ENCODE results near the gene CDK5. TPM values are rescaled to one million over a fixed set of nuclear protein-coding genes. Genes with fewer than 3 reads are reported as not detected.

The CDK5 gene
- total and polyA plus RNA-seq, 2 donors (not counting 1 experiment from before 2014, with no cell fraction given) = 8.2 to 8.4 TPM

DNA sequence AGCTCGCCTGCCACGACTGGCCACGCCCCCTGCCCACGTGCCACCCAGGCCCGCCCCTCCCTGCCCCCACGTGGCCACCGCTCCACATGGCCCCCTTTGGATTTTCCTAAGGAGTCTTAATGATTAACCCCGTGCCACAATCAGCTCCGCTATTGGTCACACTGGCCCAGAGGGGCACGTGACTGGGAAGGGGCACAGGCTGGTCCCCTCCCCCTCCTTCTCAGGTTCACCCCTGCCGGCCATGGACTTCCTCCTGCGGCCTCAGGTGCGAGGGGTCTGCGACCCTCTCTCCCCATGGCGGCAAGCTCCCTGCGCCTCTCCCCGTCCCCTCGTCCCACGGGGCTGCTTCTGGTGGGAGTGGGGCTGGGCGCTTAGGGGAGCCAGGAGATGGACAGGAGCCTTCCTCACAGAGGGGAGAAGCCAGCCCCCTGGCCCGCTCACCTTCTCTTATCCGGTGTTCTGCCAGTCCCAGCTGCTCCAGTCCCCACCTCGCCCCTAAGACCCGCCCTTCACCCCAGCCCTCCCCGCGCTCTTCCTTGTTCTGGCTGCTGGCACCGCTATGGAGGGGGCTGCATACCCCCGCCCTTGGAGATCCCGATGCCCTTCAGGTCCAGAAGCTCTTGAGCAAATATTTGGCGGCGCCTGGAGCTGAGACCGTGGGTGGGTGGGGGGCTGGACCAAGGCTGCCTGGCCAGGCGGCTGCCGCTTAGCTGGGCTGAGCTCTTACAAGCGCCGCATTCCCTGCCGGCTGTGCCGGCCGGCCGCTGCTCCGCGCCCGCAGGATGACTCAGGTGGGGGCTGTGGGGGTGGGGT lies 4.9 kb upstream of the CDK5 start:
- H3K9me3 Mint-ChIP-seq (ENCODE audit: insufficient read depth) = no peaks in the 10 kb centered on the region
- Histone ChIP-seq H3K9ac (ENCODE audit: low read length) (no peak overlapping the region), H3K4me3 (ENCODE audit: control extremely low read depth in 1 of 5, extremely low read depth in 1 of 5, insufficient read depth in 1 of 5, low read depth in 2 of 5, low read length in 4 of 5) (no peak overlapping the region), H3K4me2 (replicated peaks; ENCODE audit: low read depth, low read length, poor library complexity, severe bottlenecking) (no peak overlapping the region), H3K9me3 (ENCODE audit: control extremely low read depth in 1 of 3, control insufficient read depth in 2 of 3, insufficient read depth in 1 of 3, low read length in 2 of 3) (no peaks in the 10 kb centered on the region), H3K27ac (ENCODE audit: low read length in 2 of 2) (no peak overlapping the region), H3K79me2 (ENCODE audit: control insufficient read depth, insufficient read depth, low read length) (peaks cover 32% of the 10 kb centered on the region), H3K4me1 (ENCODE audit: control insufficient read depth in 2 of 2, insufficient read depth in 2 of 2, low read length in 2 of 2) (peaks cover 16 to 30% of the 10 kb centered on the region in 2 donors), H4K20me1 (ENCODE audit: control insufficient read depth, insufficient read depth, low read length, poor library complexity, severe bottlenecking) (peaks cover 32% of the 10 kb centered on the region), H3K27me3 (replicated peaks in 1 of 4; ENCODE audit: control extremely low read depth in 1 of 4, control insufficient read depth in 3 of 4, insufficient read depth in 4 of 4, low read length in 3 of 4) (no peaks in the 10 kb centered on the region), H2AFZ (ENCODE audit: insufficient read depth, low read depth, low read length, poor library complexity, severe bottlenecking) (no peak overlapping the region), H3K36me3 (replicated peaks in 1 of 2; ENCODE audit: control extremely low read depth in 1 of 2, control insufficient read depth in 1 of 2, extremely low read depth in 1 of 2, insufficient read depth in 2 of 2, low read length in 1 of 2) (peaks cover 0 to 22% of the 10 kb centered on the region in 2 experiments)
- 95% methylated on average over 25 of the region's 43 CpGs for WGBS (ENCODE audit: insufficient coverage)
- DNase-seq (no peak), ATAC-seq (ENCODE audit: low read depth) (no peak)
- H3K4me1 Mint-ChIP-seq = peaks cover 30% of the 10 kb centered on the region
- no peak overlapping the region for H3K27ac Mint-ChIP-seq
- POLR2A ChIA-PET = no interaction called here
- H3K4me3 Mint-ChIP-seq = no peak overlapping the region
- CTCF ChIA-PET = no interaction called here
- no peak for TF ChIP-seq EZH2 (IDR thresholded peaks at IDR 0.05; ENCODE audit: borderline replicate concordance, insufficient read depth, low read depth, low read length, poor library complexity, severe bottlenecking)
- TF ChIP-seq, protein P1, sequence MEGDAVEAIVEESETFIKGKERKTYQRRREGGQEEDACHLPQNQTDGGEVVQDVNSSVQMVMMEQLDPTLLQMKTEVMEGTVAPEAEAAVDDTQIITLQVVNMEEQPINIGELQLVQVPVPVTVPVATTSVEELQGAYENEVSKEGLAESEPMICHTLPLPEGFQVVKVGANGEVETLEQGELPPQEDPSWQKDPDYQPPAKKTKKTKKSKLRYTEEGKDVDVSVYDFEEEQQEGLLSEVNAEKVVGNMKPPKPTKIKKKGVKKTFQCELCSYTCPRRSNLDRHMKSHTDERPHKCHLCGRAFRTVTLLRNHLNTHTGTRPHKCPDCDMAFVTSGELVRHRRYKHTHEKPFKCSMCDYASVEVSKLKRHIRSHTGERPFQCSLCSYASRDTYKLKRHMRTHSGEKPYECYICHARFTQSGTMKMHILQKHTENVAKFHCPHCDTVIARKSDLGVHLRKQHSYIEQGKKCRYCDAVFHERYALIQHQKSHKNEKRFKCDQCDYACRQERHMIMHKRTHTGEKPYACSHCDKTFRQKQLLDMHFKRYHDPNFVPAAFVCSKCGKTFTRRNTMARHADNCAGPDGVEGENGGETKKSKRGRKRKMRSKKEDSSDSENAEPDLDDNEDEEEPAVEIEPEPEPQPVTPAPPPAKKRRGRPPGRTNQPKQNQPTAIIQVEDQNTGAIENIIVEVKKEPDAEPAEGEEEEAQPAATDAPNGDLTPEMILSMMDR (IDR thresholded peaks at IDR 0.05) = no peak
- no peaks in the 10 kb centered on the region for H3K27me3 Mint-ChIP-seq
- intact Hi-C loops (cut with micrococcal nuclease) = no loop called here

DNA sequence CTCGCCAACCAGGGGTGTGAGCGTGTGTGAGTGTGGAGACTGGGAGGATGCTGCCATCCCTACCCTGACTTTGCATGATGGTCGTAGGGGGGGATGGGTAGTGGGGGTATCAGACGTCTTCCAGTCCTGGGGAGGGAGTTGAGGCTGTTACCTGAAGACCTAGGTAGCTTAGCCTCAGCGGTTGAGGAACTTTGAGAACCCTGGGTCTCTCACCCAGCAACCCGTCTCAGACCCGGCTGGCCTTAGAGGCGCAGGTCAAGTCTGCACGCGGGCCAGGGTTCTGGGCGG lies 4.4 kb upstream of the CDK5 start:
- ChIA-PET CTCF (no interaction called here), POLR2A (no interaction called here)
- Histone ChIP-seq H3K4me3 (ENCODE audit: control extremely low read depth in 1 of 5, extremely low read depth in 1 of 5, insufficient read depth in 1 of 5, low read depth in 2 of 5, low read length in 4 of 5) (no peak overlapping the region), H3K9me3 (ENCODE audit: control extremely low read depth in 1 of 3, control insufficient read depth in 2 of 3, insufficient read depth in 1 of 3, low read length in 2 of 3) (no peaks in the 10 kb centered on the region), H3K27me3 (replicated peaks in 1 of 4; ENCODE audit: control extremely low read depth in 1 of 4, control insufficient read depth in 3 of 4, insufficient read depth in 4 of 4, low read length in 3 of 4) (no peaks in the 10 kb centered on the region), H3K4me1 (ENCODE audit: control insufficient read depth in 2 of 2, insufficient read depth in 2 of 2, low read length in 2 of 2) (peaks cover 20 to 35% of the 10 kb centered on the region in 2 donors), H2AFZ (ENCODE audit: insufficient read depth, low read depth, low read length, poor library complexity, severe bottlenecking) (no peak overlapping the region), H3K9ac (ENCODE audit: low read length) (no peak overlapping the region), H4K20me1 (ENCODE audit: control insufficient read depth, insufficient read depth, low read length, poor library complexity, severe bottlenecking) (peaks cover 32% of the 10 kb centered on the region), H3K4me2 (replicated peaks; ENCODE audit: low read depth, low read length, poor library complexity, severe bottlenecking) (no peak overlapping the region), H3K36me3 (replicated peaks in 1 of 2; ENCODE audit: control extremely low read depth in 1 of 2, control insufficient read depth in 1 of 2, extremely low read depth in 1 of 2, insufficient read depth in 2 of 2, low read length in 1 of 2) (peaks cover 0 to 17% of the 10 kb centered on the region in 2 experiments), H3K79me2 (ENCODE audit: control insufficient read depth, insufficient read depth, low read length) (peaks cover 36% of the 10 kb centered on the region), H3K27ac (ENCODE audit: low read length in 2 of 2) (no peak overlapping the region)
- ATAC-seq (ENCODE audit: low read depth) (no peak), DNase-seq (no peak)
- TF ChIP-seq EZH2 (IDR thresholded peaks at IDR 0.05; ENCODE audit: borderline replicate concordance, insufficient read depth, low read depth, low read length, poor library complexity, severe bottlenecking) = no peak
- TF ChIP-seq, protein P1 (IDR thresholded peaks at IDR 0.05) = no peak
- Mint-ChIP-seq H3K4me3 (peak overlapping the region; percentile 57), H3K27ac (no peak overlapping the region), H3K9me3 (ENCODE audit: insufficient read depth) (no peaks in the 10 kb centered on the region), H3K4me1 (peaks cover 35% of the 10 kb centered on the region), H3K27me3 (no peaks in the 10 kb centered on the region)
- intact Hi-C loops (cut with micrococcal nuclease) = no loop called here
- WGBS (ENCODE audit: insufficient coverage) = 99% methylated on average over 8 of the region's 11 CpGs
